Osteoblast (primary cell): ENCODE data around the gene CHTF18. TPM values are rescaled to one million over a fixed set of nuclear protein-coding genes. Genes with fewer than 3 reads are reported as not detected.

Experiments
- DNase-seq: peaks from one replicate; pipeline ENCODE4 v3.0.0; 2011; ENCODE audit warnings: low spot score, mixed read lengths; ENCODE audit not compliant: insufficient read length; ENCODE audit errors: missing footprints
- H2AFZ ChIP-seq: 2 replicates; pipeline ENCODE4 v1.6.0; 2011; ENCODE audit warnings: mild to moderate bottlenecking, low read length
- H3K27ac ChIP-seq: 2 replicates; pipeline ENCODE4 v1.5.1; 2011; ENCODE audit warnings: mild to moderate bottlenecking, low read depth, low read length, moderate library complexity
- H3K27me3 ChIP-seq: 2 replicates; pipeline ENCODE4 v1.6.0; 2012; ENCODE audit warnings: mild to moderate bottlenecking, control low read depth, inconsistent platforms, low read length, moderate library complexity; ENCODE audit not compliant: insufficient read depth
- H3K36me3 ChIP-seq: 2 replicates; pipeline ENCODE4 v1.5.1; 2011; ENCODE audit warnings: mild to moderate bottlenecking, low read length, control low read depth, moderate library complexity; ENCODE audit not compliant: insufficient read depth
- H3K4me1 ChIP-seq: 2 replicates; pipeline ENCODE4 v1.5.1; 2011; ENCODE audit warnings: mild to moderate bottlenecking, low read length, control low read depth, moderate library complexity; ENCODE audit not compliant: insufficient read depth
- H3K4me2 ChIP-seq: 2 replicates; pipeline ENCODE4 v1.6.0; 2011; ENCODE audit warnings: mild to moderate bottlenecking, low read length; ENCODE audit not compliant: insufficient read depth
- H3K4me3 ChIP-seq: fragments of 200-600 bp; sonication (generic); 3 replicates; pipeline ENCODE4 v1.5.1; 2012; ENCODE audit warnings: mild to moderate bottlenecking, low read length, inconsistent platforms; ENCODE audit not compliant: insufficient read depth
- H3K79me2 ChIP-seq: 2 replicates; pipeline ENCODE4 v1.6.0; 2012; ENCODE audit warnings: mild to moderate bottlenecking, low read length, control low read depth, inconsistent platforms; ENCODE audit not compliant: insufficient read depth
- H3K9me3 ChIP-seq: 2 replicates; pipeline ENCODE4 v1.5.1; 2011; ENCODE audit warnings: low read depth, low read length, control low read depth
- H4K20me1 ChIP-seq: 2 replicates; pipeline ENCODE4 v1.6.0; 2012; ENCODE audit warnings: mild to moderate bottlenecking, low read length, control low read depth; ENCODE audit not compliant: insufficient read depth
- total RNA-seq: library from RNA; depleted of rRNA; stranded (reverse); fragments of >200 nt; gene quantifications from 2 replicates; pipeline ENCODE4 v1.2.3, GENCODE V29; 2012
- TF ChIP-seq, protein P1 (sequence below): IDR thresholded peaks from 2 replicates; pipeline ENCODE4 v1.5.1; 2011; ENCODE audit warnings: mild to moderate bottlenecking, low read depth, low read length, moderate library complexity; ENCODE audit errors: extremely low read depth

Gene CHTF18
- total RNA-seq, 1 donor: 3.3 TPM

DNA sequence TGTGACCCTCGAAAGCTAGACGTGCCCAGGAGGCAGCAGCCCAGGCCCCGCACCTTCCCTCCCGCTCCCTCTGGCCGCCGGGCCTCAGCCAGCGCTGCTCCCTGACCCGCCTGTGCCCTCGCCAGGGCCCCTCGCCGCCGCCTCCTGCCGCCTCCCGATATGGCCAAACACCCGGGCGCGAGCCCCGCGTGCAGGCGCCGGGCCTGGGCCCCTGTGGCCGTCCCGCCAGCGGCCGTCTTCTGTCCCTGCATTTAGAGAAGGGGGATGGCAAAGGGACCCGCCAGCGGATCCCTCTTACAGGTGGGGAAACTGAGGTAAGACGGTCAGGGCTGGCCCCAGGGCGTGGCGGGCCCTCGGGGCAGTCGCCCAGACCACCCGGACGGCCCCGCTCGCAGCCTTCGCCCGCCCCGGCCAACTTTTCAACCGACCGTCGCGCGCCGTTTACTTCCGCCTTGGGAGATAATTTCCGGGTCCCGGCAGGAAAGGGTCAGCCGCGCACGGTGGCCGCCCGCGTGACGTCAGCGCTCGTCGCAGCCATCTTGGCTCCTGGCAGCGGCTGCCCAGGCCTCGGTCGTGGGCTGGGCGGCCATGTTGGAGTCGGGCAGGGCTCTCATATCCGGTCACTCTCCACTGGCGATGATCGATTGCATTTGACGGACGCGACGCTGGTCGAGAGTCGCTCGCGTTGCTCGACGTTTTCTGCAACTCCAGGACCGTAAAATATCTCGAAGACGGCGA is 19.1 kb downstream of the CHTF18 start:
- TF ChIP-seq, protein P1, sequence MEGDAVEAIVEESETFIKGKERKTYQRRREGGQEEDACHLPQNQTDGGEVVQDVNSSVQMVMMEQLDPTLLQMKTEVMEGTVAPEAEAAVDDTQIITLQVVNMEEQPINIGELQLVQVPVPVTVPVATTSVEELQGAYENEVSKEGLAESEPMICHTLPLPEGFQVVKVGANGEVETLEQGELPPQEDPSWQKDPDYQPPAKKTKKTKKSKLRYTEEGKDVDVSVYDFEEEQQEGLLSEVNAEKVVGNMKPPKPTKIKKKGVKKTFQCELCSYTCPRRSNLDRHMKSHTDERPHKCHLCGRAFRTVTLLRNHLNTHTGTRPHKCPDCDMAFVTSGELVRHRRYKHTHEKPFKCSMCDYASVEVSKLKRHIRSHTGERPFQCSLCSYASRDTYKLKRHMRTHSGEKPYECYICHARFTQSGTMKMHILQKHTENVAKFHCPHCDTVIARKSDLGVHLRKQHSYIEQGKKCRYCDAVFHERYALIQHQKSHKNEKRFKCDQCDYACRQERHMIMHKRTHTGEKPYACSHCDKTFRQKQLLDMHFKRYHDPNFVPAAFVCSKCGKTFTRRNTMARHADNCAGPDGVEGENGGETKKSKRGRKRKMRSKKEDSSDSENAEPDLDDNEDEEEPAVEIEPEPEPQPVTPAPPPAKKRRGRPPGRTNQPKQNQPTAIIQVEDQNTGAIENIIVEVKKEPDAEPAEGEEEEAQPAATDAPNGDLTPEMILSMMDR: no peak
- DNase-seq: peak; percentile 100
- H3K9me3 ChIP-seq: no peaks in the 10 kb centered on the region
- peaks cover 8% of the 10 kb centered on the region for H3K27me3 ChIP-seq
- H2AFZ ChIP-seq: peak overlapping the region; percentile 98
- peak overlapping the region; percentile 89 for H3K4me2 ChIP-seq
- peaks cover 4% of the 10 kb centered on the region for H3K79me2 ChIP-seq
- no peaks in the 10 kb centered on the region for H3K36me3 ChIP-seq
- peak overlapping the region; percentile 82 for H3K27ac ChIP-seq
- peaks cover 6% of the 10 kb centered on the region for H3K4me1 ChIP-seq
- no peaks in the 10 kb centered on the region for H4K20me1 ChIP-seq
- H3K4me3 ChIP-seq: peak overlapping the region; percentile 89

DNA sequence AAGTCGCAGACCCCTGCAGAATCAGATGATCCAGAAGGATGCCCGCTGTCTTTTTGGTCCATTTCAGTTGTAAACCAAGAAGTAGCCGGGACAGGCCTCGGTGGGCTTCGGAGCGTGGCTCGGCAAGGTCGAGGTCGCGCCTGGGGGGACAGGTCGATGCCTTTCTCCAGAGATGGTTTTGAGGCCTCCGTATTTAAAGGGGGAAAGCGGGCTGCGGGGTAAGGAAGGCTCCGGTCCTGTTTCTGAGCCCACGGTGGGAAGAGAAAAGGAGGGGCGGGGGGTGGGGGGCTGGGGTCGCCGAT is 19.6 kb downstream of the CHTF18 start:
- no peak for DNase-seq
- H3K36me3 ChIP-seq: no peaks in the 10 kb centered on the region
- no peak overlapping the region for H3K27ac ChIP-seq
- H4K20me1 ChIP-seq: no peaks in the 10 kb centered on the region
- peak overlapping the region; percentile 89 for H3K4me3 ChIP-seq
- peaks cover 8% of the 10 kb centered on the region for H3K27me3 ChIP-seq
- peak overlapping the region; percentile 89 for H3K4me2 ChIP-seq
- H2AFZ ChIP-seq: peak overlapping the region; percentile 98
- H3K79me2 ChIP-seq: peaks cover 4% of the 10 kb centered on the region
- TF ChIP-seq, protein P1: no peak
- no peaks in the 10 kb centered on the region for H3K9me3 ChIP-seq
- H3K4me1 ChIP-seq: peaks cover 6% of the 10 kb centered on the region

DNA sequence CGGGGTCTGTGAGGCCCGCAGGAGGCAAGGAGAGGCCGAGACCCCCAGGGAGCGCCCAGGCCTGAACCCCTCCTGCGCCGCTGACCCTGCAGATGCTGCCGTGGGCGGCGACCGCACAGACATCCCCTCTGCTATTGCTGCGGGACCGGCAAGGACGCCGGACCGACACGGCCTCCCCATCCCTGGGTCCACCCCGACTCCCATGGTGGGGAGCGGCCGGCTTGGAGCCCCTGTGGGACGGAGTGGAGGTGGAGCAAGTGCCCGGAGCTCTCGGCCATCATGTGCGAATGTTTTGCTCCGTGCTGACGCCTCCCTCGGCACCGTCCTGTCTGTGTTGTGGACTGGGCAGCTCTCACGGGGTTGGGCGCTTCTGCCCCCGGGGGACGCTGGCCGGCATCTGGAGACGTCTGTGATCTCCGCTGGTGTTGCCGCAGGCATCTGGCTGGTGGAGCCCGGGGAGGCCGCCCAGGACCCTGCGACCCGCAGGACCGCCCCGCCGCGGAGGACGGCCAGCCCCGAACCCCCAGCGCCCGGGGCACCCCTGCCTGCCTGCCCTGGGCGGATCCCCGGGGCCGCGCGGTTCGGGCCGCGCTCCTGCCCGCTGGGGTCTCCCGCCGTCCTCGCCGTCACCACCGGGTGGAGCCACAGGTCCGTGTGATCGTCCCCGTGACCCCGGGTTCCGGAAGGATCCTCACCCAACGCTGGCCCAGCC is 24.9 kb downstream of the CHTF18 start:
- TF ChIP-seq, protein P1: peak; percentile 37
- H3K4me1 ChIP-seq: peaks cover 2% of the 10 kb centered on the region
- peak overlapping the region; percentile 30 for H3K4me3 ChIP-seq
- H3K4me2 ChIP-seq: peak overlapping the region; percentile 43
- no peak overlapping the region for H2AFZ ChIP-seq
- H3K27me3 ChIP-seq: peaks cover 38% of the 10 kb centered on the region
- H3K9me3 ChIP-seq: no peaks in the 10 kb centered on the region
- H3K36me3 ChIP-seq: no peaks in the 10 kb centered on the region
- H3K27ac ChIP-seq: no peak overlapping the region
- H4K20me1 ChIP-seq: no peaks in the 10 kb centered on the region
- H3K79me2 ChIP-seq: no peaks in the 10 kb centered on the region
- peak; percentile 94 for DNase-seq

DNA sequence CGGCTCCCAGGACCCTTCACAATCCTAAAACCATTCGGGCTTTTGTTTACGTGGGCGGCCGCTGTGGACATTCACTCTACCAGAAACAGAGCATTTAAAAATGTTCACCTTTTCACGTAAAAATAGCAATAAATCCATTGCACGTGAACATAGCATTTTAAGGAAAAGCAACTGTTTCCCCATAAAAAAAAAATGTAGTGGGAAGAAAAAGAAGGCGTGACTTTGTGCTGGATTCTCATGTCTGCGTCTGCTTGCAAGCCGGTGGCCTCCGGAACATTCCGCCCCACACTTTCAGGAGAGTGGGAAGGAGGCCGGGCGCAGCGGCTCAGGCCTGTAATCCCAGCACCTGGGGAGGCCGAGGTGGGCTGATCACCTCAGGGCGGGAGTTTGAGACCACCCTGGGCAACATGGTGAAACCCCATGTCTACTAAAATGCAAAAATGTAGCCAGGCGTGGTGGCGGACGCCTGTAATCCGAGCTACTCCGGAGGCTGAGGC is 25.5 kb downstream of the CHTF18 start:
- H2AFZ ChIP-seq: no peak overlapping the region
- H3K4me1 ChIP-seq: no peaks in the 10 kb centered on the region
- H3K4me3 ChIP-seq: peak overlapping the region; percentile 30
- peaks cover 42% of the 10 kb centered on the region for H3K27me3 ChIP-seq
- no peak overlapping the region for H3K27ac ChIP-seq
- H3K79me2 ChIP-seq: no peaks in the 10 kb centered on the region
- no peak for DNase-seq
- H4K20me1 ChIP-seq: no peaks in the 10 kb centered on the region
- TF ChIP-seq, protein P1: no peak
- peak overlapping the region; percentile 43 for H3K4me2 ChIP-seq
- no peaks in the 10 kb centered on the region for H3K36me3 ChIP-seq
- H3K9me3 ChIP-seq: no peaks in the 10 kb centered on the region
